ENCODE measurements around the gene LRRC8E.

LRRC8E gene

GRCh38 chr19:7932276-7932929 lies 44.1 kb downstream of the LRRC8E start:
- Histone ChIP-seq H4K91ac (ENCODE audit: low read length) (no peak overlapping the region), H3K27ac (ENCODE audit: low read length, poor library complexity, severe bottlenecking) (no peak overlapping the region), H2BK12ac (ENCODE audit: low read length in 2 of 2) (no peak overlapping the region), H3K9ac (ENCODE audit: low read length) (no peak overlapping the region), H2BK15ac (ENCODE audit: low read depth, poor library complexity, severe bottlenecking) (no peak overlapping the region), H2BK5ac (ENCODE audit: low read depth, low read length, poor library complexity, severe bottlenecking) (no peak overlapping the region), H3K27me3 (ENCODE audit: control insufficient read depth in 1 of 2, insufficient read depth in 1 of 2, low read length in 2 of 2) (no peaks in the 10 kb centered on the region), H3K79me1 (replicated peaks; ENCODE audit: low read length, poor library complexity, severe bottlenecking) (peaks cover 22% of the 10 kb centered on the region), H3K4ac (ENCODE audit: low read depth in 1 of 2, low read length in 2 of 2) (no peak overlapping the region), H3K18ac (ENCODE audit: low read depth in 1 of 2, low read length in 2 of 2) (no peak overlapping the region), H2AK5ac (ENCODE audit: low read length, severe bottlenecking) (no peak overlapping the region), H3K36me3 (ENCODE audit: control insufficient read depth in 1 of 2, insufficient read depth in 2 of 2, low read depth in 1 of 2, low read length in 2 of 2) (peaks cover 69 to 79% of the 10 kb centered on the region in 2 experiments), H3K14ac (ENCODE audit: low read length in 2 of 2) (no peak overlapping the region), H4K8ac (ENCODE audit: low read length) (no peak overlapping the region), H2BK120ac (ENCODE audit: low read depth, low read length) (no peak overlapping the region), H3K23ac (ENCODE audit: low read length in 2 of 2) (no peak overlapping the region), H3K4me1 (ENCODE audit: control insufficient read depth, insufficient read depth, low read depth, low read length) (peaks cover 19% of the 10 kb centered on the region), H3K4me2 (ENCODE audit: low read length, poor library complexity, severe bottlenecking) (no peak overlapping the region), H2AFZ (ENCODE audit: low read depth, low read length) (no peak overlapping the region), H3K9me3 (ENCODE audit: control insufficient read depth, low read length) (no peaks in the 10 kb centered on the region), H3K4me3 (ENCODE audit: insufficient read depth in 1 of 2, low read depth in 1 of 2, low read length in 2 of 2) (no peak overlapping the region)
- no peak for DNase-seq
- WGBS: 96% methylated on average over 25 of the region's 32 CpGs

DNA sequence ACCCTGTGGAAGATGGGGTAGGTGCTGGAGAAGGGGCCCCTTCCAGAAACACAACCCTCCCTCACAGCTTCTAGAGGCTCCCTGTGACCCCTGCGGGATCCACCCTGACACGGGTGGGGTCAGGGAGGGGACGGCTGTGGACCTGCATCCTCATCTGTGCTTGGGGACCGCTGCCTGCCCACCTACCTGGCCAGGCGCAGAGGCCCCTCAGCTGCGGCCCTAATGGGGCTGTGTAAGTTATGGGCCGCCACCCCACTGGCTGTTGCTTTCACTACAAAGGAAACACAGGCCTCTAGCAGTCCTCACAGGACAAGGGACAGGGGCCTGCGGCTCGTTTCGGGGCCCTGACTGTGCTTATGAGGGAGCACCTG lies 44.6 kb downstream of the LRRC8E start:
- H3K4me1 ChIP-seq (ENCODE audit: control insufficient read depth, insufficient read depth, low read depth, low read length): peaks cover 18% of the 10 kb centered on the region
- H3K18ac ChIP-seq (ENCODE audit: low read depth in 1 of 2, low read length in 2 of 2): no peak overlapping the region
- no peak overlapping the region for H3K23ac ChIP-seq (ENCODE audit: low read length in 2 of 2)
- no peak overlapping the region for H3K9ac ChIP-seq (ENCODE audit: low read length)
- peaks cover 72 to 79% of the 10 kb centered on the region in 2 experiments for H3K36me3 ChIP-seq (ENCODE audit: control insufficient read depth in 1 of 2, insufficient read depth in 2 of 2, low read depth in 1 of 2, low read length in 2 of 2)
- H2BK15ac ChIP-seq (ENCODE audit: low read depth, poor library complexity, severe bottlenecking): no peak overlapping the region
- no peak overlapping the region for H2AK5ac ChIP-seq (ENCODE audit: low read length, severe bottlenecking)
- H3K4me3 ChIP-seq (ENCODE audit: insufficient read depth in 1 of 2, low read depth in 1 of 2, low read length in 2 of 2): no peak overlapping the region
- 95% methylated on average over 10 of the region's 10 CpGs for WGBS
- H2BK12ac ChIP-seq (ENCODE audit: low read length in 2 of 2): no peak overlapping the region
- no peak overlapping the region for H3K14ac ChIP-seq (ENCODE audit: low read length in 2 of 2)
- no peak overlapping the region for H4K8ac ChIP-seq (ENCODE audit: low read length)
- H3K4me2 ChIP-seq (ENCODE audit: low read length, poor library complexity, severe bottlenecking): no peak overlapping the region
- H3K79me1 ChIP-seq (replicated peaks; ENCODE audit: low read length, poor library complexity, severe bottlenecking): peaks cover 24% of the 10 kb centered on the region
- no peak overlapping the region for H3K4ac ChIP-seq (ENCODE audit: low read depth in 1 of 2, low read length in 2 of 2)
- H2BK120ac ChIP-seq (ENCODE audit: low read depth, low read length): no peak overlapping the region
- H3K27ac ChIP-seq (ENCODE audit: low read length, poor library complexity, severe bottlenecking): no peak overlapping the region
- DNase-seq: no peak
- H2BK5ac ChIP-seq (ENCODE audit: low read depth, low read length, poor library complexity, severe bottlenecking): no peak overlapping the region
- no peak overlapping the region for H2AFZ ChIP-seq (ENCODE audit: low read depth, low read length)
- no peak overlapping the region for H4K91ac ChIP-seq (ENCODE audit: low read length)
- no peaks in the 10 kb centered on the region for H3K27me3 ChIP-seq (ENCODE audit: control insufficient read depth in 1 of 2, insufficient read depth in 1 of 2, low read length in 2 of 2)
- H3K9me3 ChIP-seq (ENCODE audit: control insufficient read depth, low read length): no peaks in the 10 kb centered on the region

- peaks cover 14% of the 10 kb centered on the region for H3K4me1 ChIP-seq (ENCODE audit: control insufficient read depth, insufficient read depth, low read depth, low read length)
- no peak overlapping the region for H3K4me2 ChIP-seq (ENCODE audit: low read length, poor library complexity, severe bottlenecking)
- no peaks in the 10 kb centered on the region for H3K27me3 ChIP-seq (ENCODE audit: control insufficient read depth in 1 of 2, insufficient read depth in 1 of 2, low read length in 2 of 2)
- H2AK5ac ChIP-seq (ENCODE audit: low read length, severe bottlenecking): no peak overlapping the region
- no peak overlapping the region for H2BK5ac ChIP-seq (ENCODE audit: low read depth, low read length, poor library complexity, severe bottlenecking)
- no peak overlapping the region for H2BK15ac ChIP-seq (ENCODE audit: low read depth, poor library complexity, severe bottlenecking)
- no peak overlapping the region for H3K14ac ChIP-seq (ENCODE audit: low read length in 2 of 2)
- H3K4me3 ChIP-seq (ENCODE audit: insufficient read depth in 1 of 2, low read depth in 1 of 2, low read length in 2 of 2): no peak overlapping the region
- H2BK120ac ChIP-seq (ENCODE audit: low read depth, low read length): no peak overlapping the region
- no peak for DNase-seq
- no peak overlapping the region for H3K4ac ChIP-seq (ENCODE audit: low read depth in 1 of 2, low read length in 2 of 2)
- no peak overlapping the region for H2AFZ ChIP-seq (ENCODE audit: low read depth, low read length)
- 89% methylated on average over 14 of the region's 14 CpGs for WGBS
- H4K91ac ChIP-seq (ENCODE audit: low read length): peak overlapping the region; percentile 44
- H3K27ac ChIP-seq (ENCODE audit: low read length, poor library complexity, severe bottlenecking): no peak overlapping the region
- no peak overlapping the region for H3K9ac ChIP-seq (ENCODE audit: low read length)
- H4K8ac ChIP-seq (ENCODE audit: low read length): no peak overlapping the region
- no peak overlapping the region for H3K23ac ChIP-seq (ENCODE audit: low read length in 2 of 2)
- H3K79me1 ChIP-seq (replicated peaks; ENCODE audit: low read length, poor library complexity, severe bottlenecking): peaks cover 24% of the 10 kb centered on the region
- no peaks in the 10 kb centered on the region for H3K9me3 ChIP-seq (ENCODE audit: control insufficient read depth, low read length)
- no peak overlapping the region for H2BK12ac ChIP-seq (ENCODE audit: low read length in 2 of 2)
- H3K36me3 ChIP-seq (ENCODE audit: control insufficient read depth in 1 of 2, insufficient read depth in 2 of 2, low read depth in 1 of 2, low read length in 2 of 2): peaks cover 77 to 79% of the 10 kb centered on the region in 2 experiments
- no peak overlapping the region for H3K18ac ChIP-seq (ENCODE audit: low read depth in 1 of 2, low read length in 2 of 2)
Measured at GRCh38 chr19:7933411-7933810, 45.1 kb downstream of the LRRC8E start.

DNA sequence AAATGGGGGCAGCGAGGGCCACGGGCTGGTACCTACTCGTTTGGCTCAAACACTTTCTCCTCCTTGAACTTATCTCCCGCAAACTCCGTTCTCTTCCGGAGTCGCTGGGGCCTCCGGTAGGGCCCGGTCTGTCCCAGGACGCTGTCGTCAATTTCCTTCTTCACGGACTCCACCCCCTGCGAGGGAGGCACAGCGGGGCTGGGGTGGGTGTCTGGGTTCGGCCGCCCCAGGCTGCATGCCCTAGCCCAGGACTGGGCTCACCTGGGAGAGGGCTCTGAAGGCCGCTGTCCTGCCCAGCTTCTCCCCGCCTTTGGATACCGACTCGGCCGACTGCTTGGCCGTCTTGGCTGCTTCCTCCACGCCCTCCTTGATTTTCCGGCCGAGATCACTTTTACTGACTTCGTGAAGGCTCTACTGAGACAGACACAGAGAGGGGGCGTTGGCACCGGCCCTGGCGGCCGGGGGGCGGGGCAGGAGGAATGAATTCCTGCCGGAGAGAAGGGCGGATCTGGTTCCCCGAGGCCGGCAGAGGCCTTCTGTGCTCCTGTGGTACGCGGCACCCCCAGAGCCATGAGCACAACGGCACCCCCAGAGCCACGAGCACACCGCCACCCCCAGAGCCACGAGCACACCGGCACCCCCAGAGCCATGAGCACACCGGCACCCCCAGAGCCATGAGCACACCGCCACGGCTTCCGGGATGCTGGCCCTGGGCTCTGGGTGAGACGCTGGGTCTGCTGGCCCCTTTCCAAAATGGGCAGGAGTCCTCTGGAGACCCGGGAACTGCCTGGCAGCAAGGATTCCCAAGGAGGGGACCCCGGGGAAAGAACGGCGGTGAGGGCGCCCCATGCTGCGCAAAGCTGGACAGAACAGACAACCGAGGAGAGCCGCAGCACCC lies 45.8 kb downstream of the LRRC8E start:
- H3K27me3 ChIP-seq (ENCODE audit: control insufficient read depth in 1 of 2, insufficient read depth in 1 of 2, low read length in 2 of 2): no peaks in the 10 kb centered on the region
- DNase-seq: no peak
- 94% methylated on average over 55 of the region's 55 CpGs for WGBS
- H3K27ac ChIP-seq (ENCODE audit: low read length, poor library complexity, severe bottlenecking): no peak overlapping the region
- H3K36me3 ChIP-seq (ENCODE audit: control insufficient read depth in 1 of 2, insufficient read depth in 2 of 2, low read depth in 1 of 2, low read length in 2 of 2): peaks cover 79 to 81% of the 10 kb centered on the region in 2 experiments
- no peak overlapping the region for H3K18ac ChIP-seq (ENCODE audit: low read depth in 1 of 2, low read length in 2 of 2)
- no peak overlapping the region for H2AK5ac ChIP-seq (ENCODE audit: low read length, severe bottlenecking)
- no peak overlapping the region for H4K91ac ChIP-seq (ENCODE audit: low read length)
- H3K14ac ChIP-seq (ENCODE audit: low read length in 2 of 2): no peak overlapping the region
- H3K4me3 ChIP-seq (ENCODE audit: insufficient read depth in 1 of 2, low read depth in 1 of 2, low read length in 2 of 2): no peak overlapping the region
- H2BK15ac ChIP-seq (ENCODE audit: low read depth, poor library complexity, severe bottlenecking): no peak overlapping the region
- no peak overlapping the region for H4K8ac ChIP-seq (ENCODE audit: low read length)
- peaks cover 11% of the 10 kb centered on the region for H3K4me1 ChIP-seq (ENCODE audit: control insufficient read depth, insufficient read depth, low read depth, low read length)
- no peak overlapping the region for H3K23ac ChIP-seq (ENCODE audit: low read length in 2 of 2)
- no peak overlapping the region for H3K4ac ChIP-seq (ENCODE audit: low read depth in 1 of 2, low read length in 2 of 2)
- no peak overlapping the region for H3K9ac ChIP-seq (ENCODE audit: low read length)
- no peaks in the 10 kb centered on the region for H3K9me3 ChIP-seq (ENCODE audit: control insufficient read depth, low read length)
- no peak overlapping the region for H3K4me2 ChIP-seq (ENCODE audit: low read length, poor library complexity, severe bottlenecking)
- no peak overlapping the region for H2BK5ac ChIP-seq (ENCODE audit: low read depth, low read length, poor library complexity, severe bottlenecking)
- no peak overlapping the region for H2AFZ ChIP-seq (ENCODE audit: low read depth, low read length)
- no peak overlapping the region for H2BK12ac ChIP-seq (ENCODE audit: low read length in 2 of 2)
- no peak overlapping the region for H2BK120ac ChIP-seq (ENCODE audit: low read depth, low read length)
- H3K79me1 ChIP-seq (replicated peaks; ENCODE audit: low read length, poor library complexity, severe bottlenecking): peaks cover 25% of the 10 kb centered on the region

All from mesenchymal stem cell (in vitro differentiated cells and primary cell).